Esophagus muscularis mucosa (tissue), 3 donors: ENCODE results near the gene DMWD.

Experiments used
- POLR2A ChIP-seq: fragments of 450-650 bp; IDR thresholded peaks from one replicate; pipeline ENCODE4 v1.6.1; 2017; ENCODE audit warnings: antibody characterized with exemption, moderate library complexity, mild to moderate bottlenecking, low read depth
- TF ChIP-seq, protein P1 (sequence below), 3 experiments: fragments of 200-600 bp in 2 of 3; fragments of 450-650 bp in 1 of 3; sonication (generic) in 2 of 3; IDR thresholded peaks; one replicate each; pipeline ENCODE4 v1.5.1; 2017 to 2019; ENCODE audit warnings: antibody characterized with exemption in 3 of 3, mild to moderate bottlenecking in 2 of 3, moderate library complexity in 1 of 3

GRCh38 chr19:45794627-45795026, 2.0 kb upstream of the DMWD start:
- TF ChIP-seq, protein P1, sequence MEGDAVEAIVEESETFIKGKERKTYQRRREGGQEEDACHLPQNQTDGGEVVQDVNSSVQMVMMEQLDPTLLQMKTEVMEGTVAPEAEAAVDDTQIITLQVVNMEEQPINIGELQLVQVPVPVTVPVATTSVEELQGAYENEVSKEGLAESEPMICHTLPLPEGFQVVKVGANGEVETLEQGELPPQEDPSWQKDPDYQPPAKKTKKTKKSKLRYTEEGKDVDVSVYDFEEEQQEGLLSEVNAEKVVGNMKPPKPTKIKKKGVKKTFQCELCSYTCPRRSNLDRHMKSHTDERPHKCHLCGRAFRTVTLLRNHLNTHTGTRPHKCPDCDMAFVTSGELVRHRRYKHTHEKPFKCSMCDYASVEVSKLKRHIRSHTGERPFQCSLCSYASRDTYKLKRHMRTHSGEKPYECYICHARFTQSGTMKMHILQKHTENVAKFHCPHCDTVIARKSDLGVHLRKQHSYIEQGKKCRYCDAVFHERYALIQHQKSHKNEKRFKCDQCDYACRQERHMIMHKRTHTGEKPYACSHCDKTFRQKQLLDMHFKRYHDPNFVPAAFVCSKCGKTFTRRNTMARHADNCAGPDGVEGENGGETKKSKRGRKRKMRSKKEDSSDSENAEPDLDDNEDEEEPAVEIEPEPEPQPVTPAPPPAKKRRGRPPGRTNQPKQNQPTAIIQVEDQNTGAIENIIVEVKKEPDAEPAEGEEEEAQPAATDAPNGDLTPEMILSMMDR (IDR thresholded peaks at IDR 0.05): no peak
- no peak for TF ChIP-seq POLR2A
